GM19193 (cell line): ENCODE results near the gene CARD16.
"Not testable (repeated sequence)": the region's sequence is repeated elsewhere in the genome, so short reads cannot be mapped to it uniquely, and the experiment has no call there.

Source experiments
- POLR2A ChIP-seq: IDR thresholded peaks from 4 replicates; pipeline ENCODE4 v1.6.1; 2011; ENCODE audit not compliant: insufficient read depth, insufficient read length; ENCODE audit errors: extremely low read depth

CARD16 gene

GRCh38 chr11:105044557-105045524, at the start of gene CARD16:
CARD16 (minus strand) TSS chr11:105045335; CDS start chr11:105045297, 38 bp downstream.
- TF ChIP-seq POLR2A: not testable (repeated sequence)

GRCh38 chr11:105092256-105093239, 47.4 kb upstream of the CARD16 start:
- TF ChIP-seq POLR2A: no peak

DNA sequence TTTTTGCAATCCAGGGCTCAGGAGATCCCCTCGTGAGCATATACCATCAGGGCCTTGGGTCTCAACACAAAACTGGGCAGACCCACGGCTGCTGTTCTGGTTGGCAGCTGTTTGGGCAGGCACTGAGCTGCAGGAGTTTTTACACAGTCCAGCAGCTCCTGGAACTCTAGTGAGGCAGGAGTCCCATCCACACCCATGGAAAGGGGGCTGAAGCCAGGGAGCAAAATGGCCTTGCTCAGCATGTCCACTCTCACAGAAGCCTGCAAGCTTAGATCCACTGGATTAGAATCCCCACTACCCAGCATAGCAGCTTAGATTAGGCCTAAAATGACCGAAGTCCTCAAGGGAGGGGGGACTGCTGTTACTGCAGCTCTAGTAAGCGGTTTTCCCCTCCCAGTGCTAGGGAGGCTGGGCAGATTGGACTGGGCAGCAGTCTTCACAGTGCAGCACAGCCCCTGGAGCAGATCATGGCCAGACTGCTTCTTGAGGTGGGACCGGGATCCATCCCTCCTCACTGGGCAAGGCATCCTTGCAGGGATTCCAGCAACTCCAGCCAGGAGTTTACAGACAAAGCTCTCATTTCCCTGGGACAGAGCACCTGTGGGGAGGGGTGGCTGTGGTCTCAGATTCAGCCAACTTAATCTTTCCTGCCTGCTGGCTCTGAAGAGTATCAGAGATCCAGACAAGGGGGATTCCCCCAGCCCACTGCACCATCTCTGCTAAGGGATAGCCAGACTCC, 36.4 kb upstream of the CARD16 start:
- no peak for TF ChIP-seq POLR2A

DNA sequence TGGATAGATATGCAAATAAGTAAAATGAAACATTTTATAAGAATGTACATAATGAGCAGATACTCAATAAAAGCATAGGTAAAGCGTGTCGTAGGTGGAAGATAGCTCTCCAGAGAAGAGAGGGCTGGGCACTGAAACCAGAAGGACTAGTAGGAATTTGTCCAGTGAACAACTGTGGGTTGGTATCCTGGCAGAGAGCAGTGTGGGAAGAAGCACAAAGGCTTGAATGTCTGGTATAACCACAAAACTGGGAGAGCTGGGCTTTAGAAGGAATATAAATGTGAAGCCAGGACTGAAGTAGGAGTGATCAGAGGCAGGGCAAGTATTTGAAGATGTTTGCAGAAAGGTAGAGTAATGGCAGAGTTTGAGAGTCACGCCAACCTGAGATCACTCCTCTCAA, 33.1 kb upstream of the CARD16 start:
- no peak for TF ChIP-seq POLR2A

GRCh38 chr11:105074166-105074530, 29.0 kb upstream of the CARD16 start:
- no peak for TF ChIP-seq POLR2A

- no peak for TF ChIP-seq POLR2A
Observed at GRCh38 chr11:105073456-105074165, 28.5 kb upstream of the CARD16 start.

DNA sequence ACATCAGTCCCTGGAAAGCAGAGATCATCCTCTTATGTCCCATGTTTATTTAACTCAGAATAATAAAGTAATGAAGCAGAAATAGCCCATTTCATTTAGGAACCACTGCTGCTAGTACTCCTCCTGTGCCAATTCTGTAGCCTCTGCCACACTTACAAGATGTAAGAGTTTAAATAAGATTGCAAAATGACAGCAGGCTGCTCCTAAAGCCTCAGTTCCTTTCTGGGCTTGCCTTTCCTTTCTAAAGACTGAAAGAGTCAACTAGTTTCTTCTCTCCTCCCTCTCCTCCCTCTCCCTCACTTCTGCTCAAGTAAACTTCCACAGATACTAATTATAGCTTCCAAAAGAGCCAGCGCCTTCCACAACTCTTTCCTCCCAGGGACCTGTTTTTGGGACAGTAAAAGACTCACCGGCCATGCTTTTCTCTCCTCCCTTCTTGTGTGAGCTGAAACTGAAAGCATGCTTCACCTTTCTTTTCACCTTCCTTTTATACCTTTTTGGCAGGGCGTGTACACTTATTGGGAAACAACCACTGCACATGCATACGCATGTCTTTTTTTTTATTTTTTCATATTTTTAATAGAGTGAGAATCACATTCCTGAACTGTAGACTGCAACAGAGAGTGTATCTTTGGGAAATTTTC, 26.1 kb upstream of the CARD16 start:
- no peak for TF ChIP-seq POLR2A

- no peak for TF ChIP-seq POLR2A
Observed at GRCh38 chr11:105070306-105070705, 25.2 kb upstream of the CARD16 start.

- TF ChIP-seq POLR2A: no peak
Observed at GRCh38 chr11:105057432-105057831, 12.3 kb upstream of the CARD16 start.

DNA sequence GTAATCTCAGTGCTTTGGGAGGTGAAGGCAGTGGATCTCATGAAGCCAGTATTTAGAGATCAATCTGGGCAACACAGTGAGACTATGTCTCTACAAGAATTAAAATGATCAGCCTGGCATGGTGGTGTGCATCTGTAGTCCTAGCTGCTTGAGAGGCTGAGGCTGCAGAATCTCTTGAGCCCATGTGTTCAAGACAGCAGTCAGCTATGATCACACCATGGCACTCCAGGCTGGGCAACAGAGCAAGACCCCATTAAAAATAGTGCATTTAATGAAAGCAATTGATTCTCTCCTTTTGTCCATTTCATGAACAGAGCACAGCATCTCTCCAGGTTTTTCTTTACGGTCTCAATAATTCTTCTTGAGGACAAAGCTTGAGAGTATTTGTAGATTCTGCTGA, 11.3 kb upstream of the CARD16 start:
- TF ChIP-seq POLR2A: no peak

DNA sequence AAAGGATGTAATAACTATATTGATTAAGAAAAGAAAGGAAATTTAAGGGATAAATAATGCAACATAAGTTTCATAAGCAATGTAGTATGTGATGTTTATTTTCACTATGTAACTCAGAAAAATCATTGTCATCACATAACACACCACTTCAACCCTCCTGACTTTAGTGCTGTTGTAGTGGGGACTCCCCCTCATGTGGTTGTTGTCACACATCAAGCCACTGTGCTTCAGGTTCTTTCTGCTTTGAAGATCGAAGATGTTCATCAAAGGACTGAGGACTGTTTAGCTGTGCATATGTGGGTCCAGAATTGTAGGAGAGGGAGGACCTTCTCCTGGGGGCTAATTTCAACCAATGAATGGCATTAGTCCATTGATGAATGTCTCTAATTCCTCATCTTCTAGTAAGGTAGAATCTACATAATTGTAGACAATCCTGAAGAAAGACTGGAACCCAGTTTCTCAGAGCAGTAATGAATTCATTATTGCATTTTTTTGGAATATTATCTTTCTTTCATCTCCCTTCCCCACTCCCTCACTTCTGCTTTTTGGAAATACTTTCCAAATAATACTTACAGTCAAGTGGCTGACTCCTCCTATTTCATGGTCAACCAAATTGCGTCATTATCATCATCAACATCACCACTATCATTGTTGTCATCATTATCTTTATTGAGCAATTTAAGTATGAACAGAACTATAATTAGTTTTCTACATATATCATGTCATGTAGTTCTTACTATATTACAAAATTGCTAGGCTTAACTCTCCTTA, 9.8 kb upstream of the CARD16 start:
- no peak for TF ChIP-seq POLR2A

DNA sequence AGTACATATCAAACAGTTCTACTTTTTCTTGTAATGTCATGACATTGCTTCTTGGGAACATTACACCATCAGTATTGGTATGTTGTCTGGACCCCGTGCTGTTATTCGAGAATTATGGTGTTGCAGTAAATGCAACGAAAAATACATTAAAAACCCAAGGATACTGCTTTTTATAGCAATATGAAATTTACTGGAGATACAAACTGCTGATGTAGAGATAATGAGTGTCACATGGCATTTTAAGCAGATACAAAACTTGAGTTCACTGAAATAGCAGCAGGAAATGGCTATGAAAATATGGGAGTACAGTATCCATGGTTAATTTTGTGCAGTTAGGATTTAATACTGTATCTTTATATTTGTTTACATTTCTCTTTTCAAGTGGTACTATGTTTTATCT, 7.4 kb upstream of the CARD16 start:
- no peak for TF ChIP-seq POLR2A

DNA sequence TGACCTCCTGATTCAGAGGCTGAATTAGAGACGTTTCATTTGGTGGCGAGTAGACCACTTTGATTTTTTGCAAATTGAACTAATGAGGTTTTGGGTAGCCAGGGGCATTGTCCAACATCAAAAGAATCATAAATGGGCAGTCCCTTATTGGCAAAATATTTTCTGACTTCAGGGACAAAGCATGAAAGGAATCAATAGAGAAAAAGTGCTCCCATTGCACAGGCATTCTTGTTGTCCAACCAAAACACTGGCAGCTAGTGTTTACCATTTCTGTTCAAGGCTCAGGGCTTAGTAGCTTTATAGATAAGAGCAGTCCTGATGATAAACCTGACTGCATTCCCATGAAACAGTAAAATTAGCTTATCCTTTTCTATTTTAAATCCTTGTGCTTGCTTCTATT, 6.4 kb upstream of the CARD16 start:
- no peak for TF ChIP-seq POLR2A
